ENCODE results near the gene OLFM1.

OLFM1 gene

GRCh38 chr9:135103001-135103446, 15.6 kb downstream of the OLFM1 start:
- TF ChIP-seq POLR2AphosphoS5 (IDR thresholded peaks at IDR 0.05; ENCODE audit: low read depth, low read length) (no peak), SIN3A (IDR thresholded peaks at IDR 0.05; ENCODE audit: borderline replicate concordance, insufficient read depth, low read length) (no peak), FOXP2 (optimal IDR thresholded peaks at IDR 0.05; ENCODE audit: borderline replicate concordance, extremely low read depth, extremely low read length, insufficient read depth) (no peak), TAF1 (IDR thresholded peaks at IDR 0.05; ENCODE audit: borderline replicate concordance, insufficient read depth, low read length) (no peak), REST (IDR thresholded peaks at IDR 0.05; ENCODE audit: insufficient read depth in 1 of 2, low read depth in 2 of 2, low read length in 2 of 2) (no peak)

- no peak for TF ChIP-seq TAF1 (IDR thresholded peaks at IDR 0.05; ENCODE audit: borderline replicate concordance, insufficient read depth, low read length)
- TF ChIP-seq SIN3A (IDR thresholded peaks at IDR 0.05; ENCODE audit: borderline replicate concordance, insufficient read depth, low read length): no peak
- no peak for TF ChIP-seq POLR2AphosphoS5 (IDR thresholded peaks at IDR 0.05; ENCODE audit: low read depth, low read length)
- TF ChIP-seq REST (IDR thresholded peaks at IDR 0.05; ENCODE audit: insufficient read depth in 1 of 2, low read depth in 2 of 2, low read length in 2 of 2): no peak
- TF ChIP-seq FOXP2 (optimal IDR thresholded peaks at IDR 0.05; ENCODE audit: borderline replicate concordance, extremely low read depth, extremely low read length, insufficient read depth): no peak
These were observed 16.6 kb downstream of the OLFM1 start for GRCh38 chr9:135103931-135104639.

- no peak for TF ChIP-seq FOXP2 (optimal IDR thresholded peaks at IDR 0.05; ENCODE audit: borderline replicate concordance, extremely low read depth, extremely low read length, insufficient read depth)
- TF ChIP-seq POLR2AphosphoS5 (IDR thresholded peaks at IDR 0.05; ENCODE audit: low read depth, low read length): no peak
- no peak for TF ChIP-seq TAF1 (IDR thresholded peaks at IDR 0.05; ENCODE audit: borderline replicate concordance, insufficient read depth, low read length)
- no peak for TF ChIP-seq REST (IDR thresholded peaks at IDR 0.05; ENCODE audit: insufficient read depth in 1 of 2, low read depth in 2 of 2, low read length in 2 of 2)
- no peak for TF ChIP-seq SIN3A (IDR thresholded peaks at IDR 0.05; ENCODE audit: borderline replicate concordance, insufficient read depth, low read length)
These were observed 17.3 kb downstream of the OLFM1 start for GRCh38 chr9:135104761-135105160.

GRCh38 chr9:135105211-135105745, 17.8 kb downstream of the OLFM1 start:
- TF ChIP-seq POLR2AphosphoS5 (IDR thresholded peaks at IDR 0.05; ENCODE audit: low read depth, low read length) (no peak), TAF1 (IDR thresholded peaks at IDR 0.05; ENCODE audit: borderline replicate concordance, insufficient read depth, low read length) (no peak), SIN3A (IDR thresholded peaks at IDR 0.05; ENCODE audit: borderline replicate concordance, insufficient read depth, low read length) (no peak), FOXP2 (optimal IDR thresholded peaks at IDR 0.05; ENCODE audit: borderline replicate concordance, extremely low read depth, extremely low read length, insufficient read depth) (no peak), REST (IDR thresholded peaks at IDR 0.05; ENCODE audit: insufficient read depth in 1 of 2, low read depth in 2 of 2, low read length in 2 of 2) (no peak)

Measured in PFSK-1 (cell line).